Spinal cord (tissue), 4 donors: Measurements from ENCODE around the gene CACNA1H. TPM values are rescaled to one million over a fixed set of nuclear protein-coding genes. Genes with fewer than 3 reads are reported as not detected.

Experiments
- polyA plus RNA-seq, 2 donors: library from polyadenylated mRNA; unstranded; fragments of 120-200 nt; gene quantifications; one replicate each; pipeline ENCODE4 v1.2.1, GENCODE V29; 2013; ENCODE audit not compliant: insufficient read length in 2 of 2
- total RNA-seq, 2 donors: library from RNA; depleted of rRNA in 1 of 2; stranded (reverse); fragments of 120-200 nt in 1 of 2; fragments of >200 nt in 1 of 2; gene quantifications; one replicate each; pipeline versions ENCODE4 v1.2.3 to v1.2.4, GENCODE V29; 2013 to 2014

The CACNA1H gene
- total and polyA plus RNA-seq, 4 donors: 7.8 to 20.1 (median 13.1) TPM

Other genes with a start within 250 kb of the CACNA1H start
- 10 to 100 TPM; 15.1 to 18.1 TPM for gene LMF1, start 182.1 kb upstream of the CACNA1H start, total RNA-seq
- gene LMF1, start 182.1 kb upstream of the CACNA1H start, polyA plus RNA-seq: 10 to 100 TPM; 28.0 to 37.5 TPM
- gene SOX8, start 171.3 kb upstream of the CACNA1H start, total RNA-seq: 10 to 100 TPM; 61.3 to 64.0 TPM
- 100 to 1,000 TPM; 166 to 200 TPM for gene SOX8, start 171.3 kb upstream of the CACNA1H start, polyA plus RNA-seq
- gene SSTR5, start 80.4 kb upstream of the CACNA1H start, total RNA-seq: under 1 TPM; 0.69 to 0.88 TPM
- under 1 TPM; 0.38 to 0.96 TPM for gene SSTR5, start 80.4 kb upstream of the CACNA1H start, polyA plus RNA-seq
- gene C1QTNF8, start 56.9 kb upstream of the CACNA1H start, total RNA-seq: under 1 TPM; 0.17 to 0.20 TPM
- gene C1QTNF8, start 56.9 kb upstream of the CACNA1H start, polyA plus RNA-seq: under 1 TPM; 0.29 to 0.59 TPM
- not detected for gene TPSG1, start 72.2 kb downstream of the CACNA1H start, total RNA-seq
- under 1 TPM; 0.41 to 0.89 TPM for gene TPSG1, start 72.2 kb downstream of the CACNA1H start, polyA plus RNA-seq
- gene TPSB2, start 77.1 kb downstream of the CACNA1H start, total RNA-seq: under 1 TPM in 1 of 2 donors, not detected in 1; 0.61 TPM
- 1 to 10 TPM in 1 of 2 donors, not detected in 1; 1.5 TPM for gene TPSB2, start 77.1 kb downstream of the CACNA1H start, polyA plus RNA-seq
- 1 to 10 TPM; 1.2 to 2.4 TPM for gene TPSAB1, start 87.6 kb downstream of the CACNA1H start, total RNA-seq
- under 1 TPM in 1 of 2 donors, not detected in 1; 0.65 TPM for gene TPSAB1, start 87.6 kb downstream of the CACNA1H start, polyA plus RNA-seq
- gene TPSD1, start 103.0 kb downstream of the CACNA1H start, total RNA-seq: not detected
- gene TPSD1, start 103.0 kb downstream of the CACNA1H start, polyA plus RNA-seq: not detected
- gene UBE2I, start 156.5 kb downstream of the CACNA1H start, total RNA-seq: 10 to 100 TPM; 28.7 to 46.6 TPM
- 100 to 1,000 TPM; 118 to 139 TPM for gene UBE2I, start 156.5 kb downstream of the CACNA1H start, polyA plus RNA-seq
- gene BAIAP3, start 180.5 kb downstream of the CACNA1H start, total RNA-seq: 10 to 100 TPM; 30.1 to 48.1 TPM
- 10 to 100 TPM; 56.4 to 69.8 TPM for gene BAIAP3, start 180.5 kb downstream of the CACNA1H start, polyA plus RNA-seq
- gene TSR3, start 198.8 kb downstream of the CACNA1H start, total RNA-seq: 10 to 100 TPM; 28.9 to 58.4 TPM
- gene TSR3, start 198.8 kb downstream of the CACNA1H start, polyA plus RNA-seq: 10 to 100 TPM; 88.1 to 92.1 TPM
- gene GNPTG, start 198.8 kb downstream of the CACNA1H start, total RNA-seq: 10 to 100 TPM; 33.5 to 81.4 TPM
- gene GNPTG, start 198.8 kb downstream of the CACNA1H start, polyA plus RNA-seq: 100 to 1,000 TPM in 1 of 2 donors, 10 to 100 TPM in 1; 96.8 to 127 TPM